ENCODE data around the gene GNAQ.

Gene GNAQ

DNA sequence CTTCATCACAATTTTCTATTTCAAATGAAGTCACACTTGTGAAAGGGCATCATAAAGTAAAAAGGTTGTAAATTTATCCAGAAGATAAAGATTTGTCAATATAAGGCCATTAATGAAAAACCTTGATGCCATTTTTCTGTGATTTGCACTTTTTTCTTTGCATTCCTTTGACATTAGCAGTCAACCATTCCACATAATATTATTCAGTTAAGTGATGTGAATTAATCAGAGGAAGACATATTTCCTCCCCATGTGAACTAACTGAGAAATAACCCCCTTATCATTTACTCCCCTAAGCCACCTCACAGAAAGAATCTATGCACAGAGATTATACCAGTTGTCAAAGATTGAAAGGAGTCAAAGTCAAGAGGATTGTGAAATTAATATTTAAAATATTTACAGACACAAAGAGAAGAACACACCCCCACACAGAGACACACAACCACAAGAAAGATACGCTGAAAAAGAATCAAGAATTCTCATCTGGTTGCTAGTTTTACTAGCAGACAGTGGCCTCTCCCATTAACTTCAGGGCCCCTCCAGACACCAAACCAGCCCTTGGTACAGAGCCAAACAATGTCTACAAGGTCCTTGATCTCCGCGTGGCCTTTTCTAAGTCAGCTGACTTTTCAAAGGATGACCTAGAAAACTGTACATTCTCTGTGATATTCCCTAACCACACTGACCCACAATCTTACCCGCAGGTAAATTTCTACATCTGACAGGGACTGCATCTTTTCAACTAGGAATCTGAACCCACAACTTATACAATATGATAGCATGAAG lies 29.5 kb downstream of the GNAQ start:
- DNase-seq (ENCODE audit: low read depth): no peak

DNA sequence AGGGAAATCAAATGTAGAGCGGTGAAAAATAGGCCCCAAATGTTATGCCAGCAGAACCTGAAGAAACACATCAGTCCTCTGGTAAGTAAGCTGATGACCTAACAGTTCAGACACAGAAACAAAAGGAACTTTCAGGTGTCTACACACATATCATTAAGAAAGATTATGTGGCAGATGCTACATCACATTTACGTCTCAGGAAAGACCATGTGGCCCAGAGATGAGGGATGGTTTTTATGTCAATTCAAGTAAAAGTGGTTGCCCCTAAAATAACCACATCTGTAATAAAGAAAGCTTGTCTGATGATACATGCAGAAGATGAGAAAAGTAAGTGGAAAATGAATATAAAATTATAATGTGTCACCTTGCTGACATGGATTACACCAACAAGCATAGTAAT lies 31.4 kb downstream of the GNAQ start:
- DNase-seq (ENCODE audit: low read depth): no peak

DNA sequence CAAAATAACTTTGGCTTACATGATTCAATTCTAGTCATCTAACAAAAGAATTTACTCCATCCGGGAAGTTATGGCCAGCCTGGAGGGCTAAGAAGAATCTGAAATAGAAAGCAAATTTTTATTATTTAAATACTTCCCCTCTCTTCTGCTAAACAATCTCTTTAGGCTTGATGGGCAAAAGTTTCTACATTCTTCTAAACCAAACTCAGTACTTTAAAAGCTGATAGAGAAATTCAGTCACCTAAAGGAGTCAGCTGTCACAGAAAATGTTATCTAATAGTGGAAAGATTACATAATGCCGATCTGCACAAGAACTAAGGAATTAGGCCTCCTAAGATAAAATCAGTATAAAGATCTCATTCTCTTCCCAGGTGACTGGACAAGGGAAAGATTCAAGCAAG lies 32.4 kb downstream of the GNAQ start:
- no peak for DNase-seq (ENCODE audit: low read depth)

DNA sequence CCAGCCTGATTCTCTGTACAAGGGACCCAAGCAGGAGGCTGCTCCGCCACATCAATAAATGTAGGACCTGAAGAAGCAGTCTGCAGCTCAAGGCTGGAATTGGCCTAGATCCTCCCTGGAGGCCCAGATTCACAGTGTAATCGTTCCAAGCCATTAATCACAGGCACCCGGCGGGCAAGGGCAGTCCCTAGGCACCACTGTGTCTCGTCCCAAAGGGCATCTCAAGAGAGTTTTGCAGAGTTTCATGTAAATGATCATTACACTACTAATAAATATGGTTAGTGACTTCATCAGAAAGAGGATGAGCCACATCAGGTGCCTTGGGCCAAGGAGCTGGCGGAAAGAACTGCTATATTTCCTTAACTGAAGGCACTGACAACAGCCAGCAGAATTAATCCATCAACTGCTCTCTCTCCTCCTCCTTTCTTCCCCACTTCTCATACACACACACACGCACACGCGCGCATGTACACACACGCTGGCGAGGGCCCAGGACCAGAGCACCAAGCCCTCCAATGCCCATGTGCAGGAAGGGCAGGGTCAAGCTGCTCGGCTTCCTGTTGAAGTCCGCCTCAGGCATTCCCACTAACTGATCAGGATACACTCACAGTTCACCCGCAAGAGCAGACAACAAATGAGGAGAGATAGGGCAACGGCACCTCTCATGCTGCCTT lies 33.9 kb downstream of the GNAQ start:
- DNase-seq (ENCODE audit: low read depth): no peak

DNA sequence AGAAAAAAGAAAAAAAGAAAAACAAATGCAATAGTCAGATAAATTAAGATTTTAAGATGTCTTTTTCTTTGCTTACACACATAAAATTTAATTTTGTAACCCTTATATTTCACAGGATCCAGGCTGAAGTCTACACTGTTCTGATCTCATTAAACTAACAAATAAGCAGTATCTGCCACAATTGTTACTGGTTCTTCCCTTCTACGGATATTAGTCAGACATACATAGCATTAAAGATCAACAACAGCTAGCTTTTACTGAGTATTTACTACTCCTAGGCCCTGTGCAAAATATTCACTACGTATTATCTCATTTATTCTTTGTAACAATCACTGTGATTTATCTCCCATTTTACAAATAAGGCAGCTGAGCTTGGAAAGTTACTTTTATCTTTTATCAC lies 34.9 kb downstream of the GNAQ start:
- DNase-seq (ENCODE audit: low read depth): no peak

DNA sequence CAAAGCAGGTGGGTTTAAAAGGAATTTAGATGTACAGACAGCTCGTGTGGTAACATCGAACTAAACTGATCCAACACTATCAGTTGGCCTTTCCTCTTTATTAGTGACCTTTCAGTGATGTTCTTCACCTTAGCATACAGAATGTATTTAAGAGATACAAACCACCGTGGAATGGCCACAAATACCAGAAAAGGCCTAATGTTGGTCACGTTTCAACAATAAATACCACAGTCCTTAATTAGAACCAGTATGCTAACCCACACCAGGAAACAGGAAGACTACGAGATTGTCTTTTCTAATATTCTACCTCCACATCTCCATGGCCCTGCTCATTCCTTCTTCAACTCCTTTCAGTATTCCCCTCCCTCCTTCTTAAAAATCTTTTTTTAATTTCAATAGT lies 40.4 kb downstream of the GNAQ start:
- no peak for DNase-seq (ENCODE audit: low read depth)

DNA sequence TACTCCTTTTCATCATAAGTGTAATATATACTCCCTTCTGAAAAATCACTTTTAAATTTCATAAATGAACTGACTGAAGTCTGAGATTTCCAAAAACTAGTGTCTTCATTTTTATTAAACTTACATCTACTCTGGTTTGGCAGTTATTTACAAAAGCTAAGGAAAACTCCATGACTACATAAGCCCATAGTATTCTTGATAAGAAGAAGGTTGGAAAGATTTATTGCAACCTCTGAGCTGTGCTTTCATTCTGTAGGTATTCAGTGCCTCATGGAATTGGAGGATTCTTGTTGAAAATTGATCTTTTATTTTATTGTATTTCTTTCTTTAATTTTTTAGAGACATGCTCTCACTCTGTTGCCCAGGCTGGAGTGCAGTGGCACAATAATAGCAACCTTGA lies 41.7 kb downstream of the GNAQ start:
- no peak for DNase-seq (ENCODE audit: low read depth)

DNA sequence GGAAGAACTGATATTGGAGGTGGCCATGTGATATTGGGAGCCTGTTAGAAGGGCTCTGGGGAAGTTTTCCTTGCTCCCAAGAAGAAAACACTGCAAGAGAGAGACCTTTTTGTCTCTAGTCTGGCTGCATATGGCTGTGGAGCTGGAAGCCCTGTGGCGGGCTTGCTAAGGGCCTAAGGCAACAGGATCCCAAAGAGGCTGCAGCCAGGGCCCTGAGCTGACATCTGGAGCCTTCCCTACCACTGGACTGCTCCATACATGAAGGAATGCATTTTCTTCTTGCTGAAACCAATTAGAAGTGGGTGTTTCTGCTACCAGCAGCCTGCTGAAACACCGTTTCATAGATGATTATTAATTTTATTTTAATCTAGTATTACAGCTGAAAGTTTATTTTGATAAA lies 42.2 kb downstream of the GNAQ start:
- DNase-seq (ENCODE audit: low read depth): no peak

DNA sequence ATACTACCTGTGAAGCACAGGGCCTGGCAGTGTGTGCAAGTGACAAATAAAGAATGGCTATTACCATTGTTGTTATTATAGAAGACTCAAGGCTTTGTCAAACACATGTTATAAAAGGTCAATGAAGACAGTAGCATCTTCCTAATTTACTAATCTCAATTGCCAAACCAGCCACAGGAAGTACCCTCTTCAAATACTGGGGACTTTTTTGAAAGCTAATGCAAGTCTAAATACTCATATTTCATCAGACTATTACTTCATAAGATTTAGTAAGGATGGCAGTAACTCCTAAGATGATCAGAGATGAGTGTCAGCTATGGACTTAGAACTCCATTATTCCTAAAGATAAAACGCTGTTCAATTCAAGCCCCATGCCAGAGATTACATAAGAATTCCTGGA lies 43.0 kb downstream of the GNAQ start:
- DNase-seq (ENCODE audit: low read depth): no peak

DNA sequence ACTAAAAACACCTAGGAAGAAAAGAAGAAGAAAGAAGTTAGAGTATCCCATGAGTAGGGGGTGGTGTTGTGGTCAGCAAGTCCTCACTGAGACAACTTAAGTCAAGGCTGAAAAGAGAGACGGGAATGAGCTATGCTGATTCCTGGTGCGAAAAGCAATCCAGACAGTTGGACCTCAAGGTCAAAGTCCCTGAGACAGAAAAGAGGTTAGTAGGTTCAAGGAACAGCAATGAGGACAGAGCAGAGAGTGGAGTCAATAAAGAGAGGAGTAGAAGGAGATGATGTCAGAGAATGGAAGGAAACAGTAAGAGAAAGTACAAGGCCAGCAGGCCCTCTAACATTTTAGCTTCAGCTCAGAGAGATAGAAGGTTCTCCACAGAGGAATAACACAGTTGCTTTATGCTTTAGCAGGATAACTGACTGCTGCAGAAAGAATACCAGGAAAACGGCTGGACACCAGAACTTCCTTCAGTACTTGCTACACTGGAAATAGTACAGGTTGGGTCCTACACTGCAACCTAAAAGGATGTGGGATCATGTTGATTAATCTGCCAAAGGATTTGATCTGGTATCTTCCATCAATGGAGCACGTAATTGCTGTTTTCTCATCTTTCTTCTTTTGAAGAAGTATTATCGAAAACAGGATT lies 43.6 kb downstream of the GNAQ start:
- no peak for DNase-seq (ENCODE audit: low read depth)

DNA sequence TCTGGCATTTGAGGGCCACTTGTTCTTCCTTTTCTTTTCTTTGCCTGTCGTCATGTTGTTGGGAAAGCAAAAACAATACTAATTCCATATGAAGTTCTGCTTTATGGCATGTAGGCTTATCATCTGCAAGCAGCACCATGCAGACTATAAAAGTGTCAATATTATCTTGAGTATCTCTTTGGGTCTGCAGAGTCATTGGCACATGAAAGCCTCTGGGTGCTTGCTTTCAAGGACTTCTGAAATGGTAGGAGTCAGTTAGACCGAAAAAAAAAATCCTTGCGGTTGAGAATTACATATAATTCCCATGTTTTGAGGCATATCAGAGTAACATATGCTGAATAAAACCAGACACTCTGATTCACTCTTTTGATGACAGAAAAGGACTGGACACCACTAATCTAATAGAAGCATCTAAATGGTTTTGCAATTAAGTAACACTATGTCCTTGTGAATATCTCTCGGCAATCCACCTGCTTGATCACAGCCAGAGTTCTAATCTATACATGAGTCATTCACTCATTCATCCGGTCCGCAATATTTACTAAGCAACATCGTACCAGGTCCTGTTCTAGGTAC lies 44.4 kb downstream of the GNAQ start:
- no peak for DNase-seq (ENCODE audit: low read depth)

DNA sequence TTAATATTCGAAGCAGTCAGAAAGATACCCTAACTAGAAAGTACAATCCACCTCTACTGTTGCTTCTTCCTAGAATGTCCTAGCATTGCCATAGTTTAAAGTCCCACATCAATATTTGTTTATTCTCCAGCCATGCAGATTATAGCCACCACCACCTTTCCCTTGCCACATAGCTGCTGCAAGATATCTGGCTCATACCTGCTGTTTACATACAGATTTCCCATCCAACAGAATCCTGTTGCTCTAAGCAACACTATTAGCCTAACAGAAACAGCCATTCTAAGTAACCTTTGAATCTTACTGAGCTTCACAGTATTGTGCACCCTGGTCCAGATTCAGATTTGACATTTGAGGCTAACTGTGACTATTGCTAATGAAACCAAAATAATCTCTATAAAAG lies 45.6 kb downstream of the GNAQ start:
- DNase-seq (ENCODE audit: low read depth): no peak

DNA sequence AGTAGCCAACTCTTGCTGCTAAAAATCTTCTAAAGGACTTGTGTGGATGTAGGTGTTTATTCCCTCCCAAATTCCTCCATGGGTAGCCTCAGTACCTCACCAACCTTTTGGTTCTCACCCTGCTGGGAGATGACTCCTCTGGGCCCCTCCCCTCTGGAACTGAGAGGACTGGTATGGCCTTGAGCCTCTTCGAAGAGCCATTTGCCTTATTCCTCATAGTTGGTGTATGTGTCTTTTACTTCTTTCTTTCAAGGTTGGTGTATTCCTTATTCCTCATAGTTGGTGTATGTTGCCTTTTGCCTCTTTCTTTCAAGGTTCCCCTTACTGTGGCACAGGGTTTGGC lies 48.3 kb downstream of the GNAQ start:
- no peak for DNase-seq (ENCODE audit: low read depth)

DNA sequence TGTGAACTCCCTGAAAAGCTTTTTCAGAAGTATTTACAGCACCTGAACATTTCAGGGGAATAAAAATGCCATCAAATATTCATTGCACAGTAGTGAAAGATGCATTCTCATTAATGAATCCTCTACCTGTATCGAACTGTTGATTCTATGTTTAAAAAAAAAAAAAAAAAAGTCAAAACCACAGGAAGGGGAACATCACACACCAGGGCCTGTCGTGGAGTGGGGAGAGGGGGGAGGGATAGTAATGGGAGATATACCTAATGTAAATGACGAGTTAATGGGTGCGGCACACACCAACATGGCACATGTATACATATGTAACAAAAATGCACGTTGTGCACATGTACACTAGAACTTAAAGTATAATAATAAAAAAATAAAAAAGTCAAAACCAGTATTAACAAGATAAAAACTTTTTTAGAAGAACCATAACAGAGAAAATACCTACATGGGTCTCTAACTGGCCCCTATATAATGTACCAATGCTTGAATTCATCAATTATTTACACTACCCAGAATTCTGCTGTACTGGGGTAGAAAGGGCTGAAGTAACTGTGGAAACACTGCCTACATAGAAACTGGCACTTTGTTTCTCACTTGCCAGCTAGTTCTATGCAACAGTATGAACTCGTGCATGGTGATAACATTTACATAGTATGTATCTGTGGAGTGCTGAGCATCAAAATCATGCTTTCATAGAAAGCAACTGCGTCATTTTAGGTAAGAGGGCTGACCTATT lies 48.9 kb downstream of the GNAQ start:
- DNase-seq (ENCODE audit: low read depth): no peak

DNA sequence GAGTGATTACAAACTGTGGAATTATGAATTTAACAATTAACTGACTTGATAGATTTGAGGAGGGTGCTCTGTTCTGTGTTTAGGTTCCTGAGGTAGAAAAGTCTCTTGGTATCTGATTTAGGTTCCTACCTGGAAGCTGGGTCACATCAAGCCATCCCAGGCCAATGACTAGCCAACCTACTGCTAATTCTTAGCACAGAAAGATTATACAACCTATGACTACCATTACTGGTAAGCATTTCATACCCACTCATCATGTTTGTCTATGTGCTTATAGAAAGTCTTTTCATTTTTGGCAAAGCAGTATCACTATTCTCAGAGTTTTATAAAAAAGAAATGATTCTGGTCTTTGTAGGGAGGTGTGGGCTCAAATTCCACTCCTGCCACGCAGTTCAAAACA lies 49.7 kb downstream of the GNAQ start:
- DNase-seq (ENCODE audit: low read depth): no peak

DNA sequence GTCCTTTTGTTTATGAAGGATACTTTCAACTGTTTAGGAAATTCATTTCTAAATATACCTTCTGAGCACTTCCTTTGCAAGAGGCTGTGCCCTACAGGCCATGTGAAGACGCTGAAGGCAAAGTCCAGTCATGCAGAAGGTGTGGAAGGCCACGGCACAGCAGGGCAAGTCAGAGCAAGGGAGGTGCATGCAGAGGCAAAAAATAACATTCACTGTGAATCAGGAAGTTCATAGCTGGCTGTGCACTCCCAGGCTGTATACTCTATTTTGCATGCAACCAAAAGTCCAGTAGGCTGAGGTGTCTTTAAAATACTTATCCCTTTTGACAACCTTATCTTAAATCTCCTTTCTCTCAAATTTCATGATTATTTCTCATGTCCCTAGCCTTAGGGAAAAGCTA lies 50.3 kb downstream of the GNAQ start:
- no peak for DNase-seq (ENCODE audit: low read depth)

DNA sequence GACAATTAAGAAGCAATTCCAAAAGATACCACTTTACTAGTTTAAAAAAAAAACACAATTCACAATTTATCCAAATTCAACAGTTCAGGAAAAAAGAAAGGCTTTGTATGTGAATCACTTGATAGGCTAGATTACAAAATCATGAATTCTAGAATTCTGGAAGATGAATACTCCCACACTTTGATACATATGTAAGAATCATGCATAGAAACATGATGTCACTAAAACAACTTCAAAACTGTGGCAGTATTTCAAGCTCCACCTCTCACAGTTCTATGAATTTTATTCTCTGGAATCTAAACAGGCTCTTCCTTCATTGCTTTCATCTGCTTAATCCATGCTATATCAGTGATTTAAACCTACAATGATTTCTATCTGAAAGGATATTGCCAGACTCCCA lies 51.0 kb downstream of the GNAQ start:
- DNase-seq (ENCODE audit: low read depth): no peak

DNA sequence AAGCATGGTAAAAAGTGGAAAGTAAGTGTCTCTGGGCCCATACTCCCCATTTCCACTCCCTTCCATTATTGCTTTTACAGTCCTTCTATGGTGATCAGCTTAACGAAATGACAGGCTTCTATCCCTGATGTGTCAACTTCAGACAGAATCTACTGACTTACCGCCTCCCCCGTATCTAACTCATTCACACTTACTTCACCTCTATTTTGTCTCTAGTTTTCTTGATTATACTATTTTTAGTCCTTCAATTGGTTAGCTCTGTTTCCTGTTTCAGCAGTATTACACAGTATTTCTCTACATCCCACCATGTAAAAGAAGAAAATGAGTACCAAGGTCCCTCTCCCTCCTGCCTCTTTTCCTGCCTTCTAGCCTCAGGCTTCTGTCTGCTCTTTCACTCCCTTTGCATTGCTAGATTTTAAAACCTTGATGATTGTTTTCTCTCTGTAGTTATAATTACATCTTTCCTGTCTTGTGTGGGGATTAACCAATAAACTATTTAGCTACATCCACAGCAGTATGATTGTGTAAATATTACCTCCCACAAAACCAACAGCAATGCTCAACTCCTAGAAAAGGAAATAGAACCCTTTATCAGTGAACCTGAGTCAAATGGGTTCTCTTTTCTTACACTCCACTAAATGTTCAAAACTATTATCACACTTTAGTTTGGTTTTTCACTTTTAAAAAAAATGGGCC lies 53.4 kb downstream of the GNAQ start:
- DNase-seq (ENCODE audit: low read depth): no peak

DNA sequence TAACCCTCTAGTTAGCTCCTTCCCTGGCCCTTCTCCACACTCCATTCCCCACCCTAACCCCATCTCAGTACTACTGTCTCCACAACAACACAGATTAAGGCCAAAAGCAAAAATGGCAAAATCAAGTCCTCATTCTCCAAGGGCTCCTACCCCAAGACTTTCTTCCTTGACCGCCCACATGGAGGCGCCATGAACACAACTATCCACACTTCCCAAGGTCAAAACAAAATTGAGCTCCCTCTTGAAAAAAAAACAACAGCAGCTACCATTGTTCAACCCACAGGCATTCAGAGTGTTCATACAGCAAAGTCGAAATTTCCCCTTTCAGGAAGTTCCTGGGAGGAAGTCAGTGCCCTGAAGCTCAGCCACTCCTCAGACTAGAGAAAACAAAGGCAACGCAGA lies 54.4 kb downstream of the GNAQ start:
- peak; percentile 66 for DNase-seq (ENCODE audit: low read depth)

DNA sequence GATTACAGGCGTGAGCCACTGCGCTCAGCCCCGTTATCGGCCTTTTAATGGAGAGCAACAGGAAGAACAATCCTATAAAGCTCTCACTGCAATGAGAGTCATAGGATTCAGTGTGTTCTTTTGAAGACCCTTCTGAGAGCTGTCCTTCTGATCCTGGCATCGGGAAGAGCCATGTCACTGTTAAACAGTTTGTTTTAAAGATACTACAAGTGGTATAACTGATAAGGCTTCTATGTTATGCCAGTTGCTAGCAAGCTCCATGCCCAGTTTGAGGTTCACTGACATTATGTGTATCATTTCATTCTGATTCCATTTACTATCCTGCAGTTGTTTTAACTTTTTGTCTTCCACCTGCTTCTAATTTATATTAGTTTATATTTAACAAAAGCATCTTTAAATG lies 55.8 kb downstream of the GNAQ start:
- no peak for DNase-seq (ENCODE audit: low read depth)

DNA sequence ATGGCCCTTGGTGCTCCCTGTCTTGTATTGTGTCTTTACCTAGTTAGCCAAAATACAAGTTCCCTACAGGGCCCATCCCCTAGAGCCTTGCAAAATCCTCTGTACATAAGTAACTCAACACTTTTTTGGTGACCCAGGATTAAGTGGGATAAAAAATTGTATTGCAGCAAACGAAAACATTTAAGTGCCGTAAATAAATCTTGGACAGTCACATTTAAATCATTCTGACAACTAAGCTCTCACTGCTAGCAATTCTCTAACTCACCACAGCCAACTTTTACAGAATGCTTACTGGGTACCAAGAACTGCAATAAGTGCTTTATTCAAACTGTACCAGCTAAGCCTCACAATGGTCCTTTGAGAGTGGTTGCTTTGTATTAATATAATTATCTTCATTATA lies 56.6 kb downstream of the GNAQ start:
- no peak for DNase-seq (ENCODE audit: low read depth)

DNA sequence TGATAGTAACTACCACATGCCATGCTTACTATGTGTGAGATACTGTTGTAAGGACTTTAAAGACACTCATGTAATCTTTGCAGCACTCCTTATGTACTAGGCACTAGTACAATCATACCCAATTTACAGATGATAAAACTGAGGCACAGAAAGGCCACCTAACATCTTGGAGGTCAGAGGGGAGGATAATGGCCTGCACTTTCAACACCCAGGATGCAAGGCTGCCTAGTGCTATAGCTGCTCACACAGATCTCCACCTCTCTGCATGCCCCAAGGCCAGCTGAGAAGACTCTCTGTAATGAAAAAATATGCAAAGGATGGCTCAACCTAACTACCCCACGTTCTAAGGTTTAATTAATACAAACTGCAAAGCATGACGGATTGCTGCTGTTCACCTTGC lies 57.2 kb downstream of the GNAQ start:
- no peak for DNase-seq (ENCODE audit: low read depth)

Data from non-pigmented ciliary epithelial cell (primary cell).